GM12892 (cell line): ENCODE data around the gene POPDC2.

Experiments
- POLR2A ChIP-seq: IDR thresholded peaks from 2 replicates; pipeline ENCODE4 v1.6.1; 2011; ENCODE audit warnings: low read depth, low read length, control low read depth
- POLR2AphosphoS5 ChIP-seq: IDR thresholded peaks from 2 replicates; pipeline ENCODE4 v1.6.1; 2011; ENCODE audit warnings: low read depth, low read length, control low read depth

GRCh38 chr3:119636249-119636648 lies 24.1 kb downstream of the POPDC2 start:
- no peak for TF ChIP-seq POLR2A
- no peak for TF ChIP-seq POLR2AphosphoS5
